ENCODE data around the gene CDYL2. TPM values are rescaled to one million over a fixed set of nuclear protein-coding genes. Genes with fewer than 3 reads are reported as not detected.

Gene CDYL2
- total RNA-seq, 6 donors from 2014 or later: 6.0 to 16.7 (median 8.0) TPM

- TF ChIP-seq POLR2AphosphoS5 (IDR thresholded peaks at IDR 0.05) (no peak), EP300 (IDR thresholded peaks at IDR 0.05) (no peak), POLR2A (IDR thresholded peaks at IDR 0.05) (no peak), CTCF (IDR thresholded peaks at IDR 0.05) (no peak)
- Histone ChIP-seq H3K4me1 (no peaks in the 10 kb centered on the region), H3K27ac (no peak overlapping the region), H3K4me3 (no peak overlapping the region), H3K9me3 (no peaks in the 10 kb centered on the region), H3K27me3 (no peaks in the 10 kb centered on the region), H3K36me3 (peaks cover 0 to 9% (median 3%) of the 10 kb centered on the region in 4 donors)
- ATAC-seq (ENCODE audit: low FRiP score in 2 of 2): no peak
- 90 to 92% methylated on average over 8 of the region's 8 CpGs for WGBS, 2 donors
- DNase-seq: no peak
These were observed 199.6 kb downstream of the CDYL2 start for GRCh38 chr16:80604600-80605355.

GRCh38 chr16:80602894-80603293, 201.5 kb downstream of the CDYL2 start:
- no peak overlapping the region for H3K4me3 ChIP-seq
- H3K27ac ChIP-seq: no peak overlapping the region
- no peaks in the 10 kb centered on the region for H3K27me3 ChIP-seq
- no peaks in the 10 kb centered on the region for H3K4me1 ChIP-seq
- ATAC-seq (ENCODE audit: low FRiP score in 2 of 2) (no peak), DNase-seq (no peak)
- H3K36me3 ChIP-seq: peaks cover 0 to 6% (median 3%) of the 10 kb centered on the region in 4 donors
- no peaks in the 10 kb centered on the region for H3K9me3 ChIP-seq
- TF ChIP-seq POLR2AphosphoS5 (IDR thresholded peaks at IDR 0.05) (no peak), CTCF (IDR thresholded peaks at IDR 0.05) (no peak), EP300 (IDR thresholded peaks at IDR 0.05) (no peak), POLR2A (IDR thresholded peaks at IDR 0.05) (no peak)

GRCh38 chr16:80601182-80601581, 203.2 kb downstream of the CDYL2 start:
- 99 to 100% methylated on average over 4 of the region's 4 CpGs for WGBS, 2 donors
- no peak for DNase-seq
- Histone ChIP-seq H3K9me3 (no peaks in the 10 kb centered on the region), H3K4me1 (no peaks in the 10 kb centered on the region), H3K27ac (no peak overlapping the region), H3K4me3 (no peak overlapping the region), H3K36me3 (peaks cover 0 to 6% (median 0%) of the 10 kb centered on the region in 4 donors), H3K27me3 (no peaks in the 10 kb centered on the region)
- no peak for ATAC-seq (ENCODE audit: low FRiP score in 2 of 2)
- no peak for TF ChIP-seq POLR2AphosphoS5 (IDR thresholded peaks at IDR 0.05)

- no peaks in the 10 kb centered on the region for H3K27me3 ChIP-seq
- WGBS, 2 donors: 62 to 63% methylated on average over 3 of the region's 3 CpGs
- TF ChIP-seq POLR2AphosphoS5 (IDR thresholded peaks at IDR 0.05): no peak
- no peak for TF ChIP-seq EP300 (IDR thresholded peaks at IDR 0.05)
- TF ChIP-seq POLR2A (IDR thresholded peaks at IDR 0.05): no peak
- TF ChIP-seq CTCF (IDR thresholded peaks at IDR 0.05): no peak
These were observed 204.9 kb downstream of the CDYL2 start for GRCh38 chr16:80599466-80599865.

DNA sequence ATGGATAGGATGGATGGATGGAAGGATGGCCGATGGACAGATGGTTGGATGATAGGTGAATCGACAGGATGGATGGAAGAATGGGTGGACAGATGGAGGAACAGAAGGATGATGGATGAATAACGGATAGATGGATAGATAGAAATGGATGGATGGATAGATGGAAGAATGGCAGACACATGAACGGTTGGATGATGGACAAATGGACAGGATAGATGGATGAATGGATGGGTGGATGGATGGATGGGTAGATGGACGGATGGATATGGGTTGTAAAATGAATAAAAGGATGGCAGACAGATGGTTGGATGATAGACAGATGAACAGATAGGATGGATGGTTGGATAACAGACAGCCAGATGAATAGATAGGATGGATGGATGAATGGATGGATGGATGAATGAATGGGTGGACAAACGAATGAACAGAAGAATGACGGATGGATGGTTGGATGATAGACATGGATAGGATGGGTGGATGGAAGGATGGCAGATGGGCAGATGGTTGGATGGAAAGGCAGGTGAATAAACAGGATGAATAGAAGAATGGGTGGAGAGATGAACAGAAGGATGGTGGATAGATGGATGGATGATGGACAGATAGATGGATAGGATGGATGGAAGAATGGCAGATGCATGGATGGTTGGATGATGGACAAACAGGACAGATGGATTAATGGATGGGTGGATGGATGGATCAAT, 207.7 kb downstream of the CDYL2 start:
- no peak for DNase-seq
- no peaks in the 10 kb centered on the region for H3K27me3 ChIP-seq
- no peak overlapping the region for H3K4me3 ChIP-seq
- 88 to 92% methylated on average over 7 of the region's 7 CpGs for WGBS, 2 donors
- no peak for TF ChIP-seq EP300 (IDR thresholded peaks at IDR 0.05)
- TF ChIP-seq POLR2A (IDR thresholded peaks at IDR 0.05): no peak
- no peak for TF ChIP-seq CTCF (IDR thresholded peaks at IDR 0.05)
- no peak for TF ChIP-seq POLR2AphosphoS5 (IDR thresholded peaks at IDR 0.05)
- H3K36me3 ChIP-seq: no peaks in the 10 kb centered on the region
- no peak for ATAC-seq (ENCODE audit: low FRiP score in 2 of 2)
- no peaks in the 10 kb centered on the region for H3K9me3 ChIP-seq
- no peak overlapping the region for H3K27ac ChIP-seq
- H3K4me1 ChIP-seq: no peaks in the 10 kb centered on the region

More at GRCh38 chr16:80599466-80599865, 204.9 kb downstream of the CDYL2 start:
- ATAC-seq (ENCODE audit: low FRiP score in 2 of 2) (no peak), DNase-seq (no peak)
- Histone ChIP-seq H3K4me3 (no peak overlapping the region), H3K4me1 (no peaks in the 10 kb centered on the region), H3K36me3 (peaks cover 0 to 6% (median 0%) of the 10 kb centered on the region in 4 donors), H3K9me3 (no peaks in the 10 kb centered on the region), H3K27ac (no peak overlapping the region)
